CD4-positive, alpha-beta T cell treated with Interleukin-4 for 4 hours (primary cell): ENCODE data around the gene PDE4B.
"Not testable (repeated sequence)": the region's sequence is repeated elsewhere in the genome, so short reads cannot be mapped to it uniquely, and the experiment has no call there.

Experiments used
- DNase-seq: peaks from one replicate; pipeline ENCODE4 v3.0.0-alpha.2; 2020

PDE4B gene

GRCh38 chr1:66069976-66070876 lies 277.5 kb downstream of the PDE4B start:
- DNase-seq = no peak

- no peak for DNase-seq
Observed at GRCh38 chr1:66073388-66073787, 280.7 kb downstream of the PDE4B start.

GRCh38 chr1:66074147-66074546 lies 281.5 kb downstream of the PDE4B start:
- no peak for DNase-seq

GRCh38 chr1:66078412-66078811 lies 285.7 kb downstream of the PDE4B start:
- no peak for DNase-seq

DNA sequence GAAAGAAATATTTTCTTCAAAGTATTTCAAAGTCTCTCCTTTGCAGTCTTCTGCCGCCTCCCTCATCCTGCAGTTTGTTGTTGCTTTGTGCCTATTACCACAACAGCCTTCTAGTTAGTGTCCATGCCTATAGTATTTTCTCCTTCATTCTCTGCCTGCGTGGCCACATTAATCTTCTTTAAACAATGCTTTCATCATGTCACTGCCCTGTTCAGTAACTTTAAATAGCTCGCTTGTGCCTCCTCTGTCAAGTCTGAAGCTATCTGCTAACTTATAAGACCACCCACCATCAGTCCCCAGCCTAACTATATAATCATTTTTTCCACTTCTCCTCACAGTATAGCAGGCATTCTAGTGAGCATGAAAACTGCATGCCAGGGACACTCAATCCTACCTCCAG lies 290.3 kb downstream of the PDE4B start:
- no peak for DNase-seq

GRCh38 chr1:66084442-66084841 lies 291.7 kb downstream of the PDE4B start:
- no peak for DNase-seq

GRCh38 chr1:66085600-66085999 lies 292.9 kb downstream of the PDE4B start:
- DNase-seq = no peak

GRCh38 chr1:66088787-66089186 lies 296.1 kb downstream of the PDE4B start:
- DNase-seq = no peak

- DNase-seq = peak; percentile 14
Observed at GRCh38 chr1:66090859-66091457, 298.3 kb downstream of the PDE4B start.

DNA sequence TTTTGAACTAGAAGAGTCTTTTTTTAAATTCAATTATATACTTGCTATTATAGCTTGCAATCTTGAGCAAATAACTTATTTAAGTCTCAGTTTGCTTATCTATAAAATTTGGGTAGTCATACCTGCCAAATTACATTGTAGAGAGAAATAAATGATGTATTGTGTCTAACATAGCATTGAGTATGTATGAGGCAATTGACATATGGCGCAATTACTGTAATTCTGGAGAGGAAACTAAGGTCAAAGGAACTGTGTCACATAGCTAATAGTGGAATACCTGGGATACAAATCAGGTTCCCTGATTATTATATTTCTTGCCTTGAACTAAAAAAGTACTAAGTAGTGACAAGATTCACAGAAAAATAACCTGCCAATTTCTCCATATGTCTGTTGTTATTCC lies 302.5 kb downstream of the PDE4B start:
- DNase-seq = no peak

DNA sequence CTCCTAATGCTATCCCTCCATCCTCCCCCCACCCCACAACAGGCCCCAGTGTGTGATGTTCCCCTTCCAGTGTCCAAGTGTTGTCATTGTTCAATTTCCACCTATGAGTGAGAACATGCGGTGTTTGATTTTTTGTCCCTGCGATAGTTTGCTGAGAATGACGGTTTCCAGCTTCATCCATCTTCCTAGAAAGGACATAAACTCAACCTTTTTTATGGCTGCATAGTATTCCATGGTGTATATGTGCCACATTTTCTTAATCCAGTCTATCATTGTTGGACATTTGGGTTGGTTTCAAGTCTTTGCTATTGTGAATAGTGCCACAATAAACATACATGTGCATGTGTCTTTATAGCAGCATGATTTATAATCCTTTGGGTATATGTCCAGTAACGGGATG lies 308.3 kb downstream of the PDE4B start:
- DNase-seq = not testable (repeated sequence)

GRCh38 chr1:66104076-66104475 lies 311.4 kb downstream of the PDE4B start:
- not testable (repeated sequence) for DNase-seq

- no peak for DNase-seq
Observed at GRCh38 chr1:66108624-66109023, 315.9 kb downstream of the PDE4B start.

GRCh38 chr1:66112744-66113400 lies 320.2 kb downstream of the PDE4B start:
- DNase-seq = no peak

GRCh38 chr1:66119148-66119547 lies 326.5 kb downstream of the PDE4B start:
- DNase-seq = no peak

DNA sequence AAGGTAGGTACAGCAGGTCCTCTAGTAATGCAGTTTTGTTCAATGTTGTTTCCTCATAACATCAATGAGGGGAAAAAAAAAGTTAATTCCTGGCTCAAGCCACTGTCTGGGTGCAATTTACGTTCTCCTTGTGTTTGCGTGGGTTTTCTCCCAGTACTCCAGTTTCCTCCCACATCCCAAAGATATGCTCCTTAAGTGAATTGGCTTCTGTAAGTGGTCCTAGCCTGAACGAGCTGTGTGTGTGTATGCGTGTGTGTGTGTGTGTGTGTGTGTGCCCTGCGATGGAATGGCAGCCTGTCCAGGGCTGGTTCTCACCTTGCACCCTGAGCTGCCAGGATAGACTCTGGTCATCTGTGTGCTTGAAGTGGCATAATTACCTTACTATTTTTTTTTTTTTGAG lies 332.0 kb downstream of the PDE4B start:
- DNase-seq = no peak

DNA sequence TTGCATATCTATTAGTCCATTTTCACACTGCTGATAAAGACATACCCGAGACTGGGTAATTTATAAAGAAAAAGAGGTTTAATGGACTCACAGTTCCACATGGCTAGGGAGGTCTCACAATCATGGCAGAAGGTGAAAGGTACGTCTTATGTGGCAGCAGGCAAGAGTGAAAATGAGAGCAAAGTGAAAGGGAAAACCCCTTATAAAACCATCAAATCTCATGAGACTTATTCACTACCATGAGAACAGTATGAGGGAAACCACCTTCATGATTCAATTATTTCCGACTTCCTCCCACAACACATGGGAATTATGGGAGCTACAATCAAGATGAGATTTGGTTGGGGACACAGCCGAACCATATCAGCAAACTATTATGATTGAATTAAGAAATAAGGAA lies 335.9 kb downstream of the PDE4B start:
- not testable (repeated sequence) for DNase-seq

- DNase-seq = no peak
Observed at GRCh38 chr1:66132324-66132723, 339.6 kb downstream of the PDE4B start.

DNA sequence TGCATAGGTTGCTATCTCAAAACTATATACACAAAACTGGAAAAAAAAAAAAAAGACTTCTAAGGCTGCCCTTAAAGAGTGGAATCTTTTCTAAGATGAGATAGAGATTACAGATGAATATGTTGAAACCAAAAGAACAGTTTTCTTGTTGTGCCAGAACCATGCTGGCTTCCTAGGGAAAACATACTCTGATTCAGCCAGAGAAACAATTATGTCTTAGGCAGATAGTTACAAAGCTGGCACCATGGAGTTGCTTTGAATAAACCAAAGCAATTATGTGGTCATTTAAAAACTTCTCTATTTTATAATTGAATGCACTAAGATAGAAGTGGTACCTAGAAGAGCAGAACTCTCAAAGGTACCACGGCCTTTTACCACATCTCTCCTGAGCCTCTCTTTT lies 341.3 kb downstream of the PDE4B start:
- no peak for DNase-seq

GRCh38 chr1:66135161-66135560 lies 342.5 kb downstream of the PDE4B start:
- DNase-seq = no peak

- not testable (repeated sequence) for DNase-seq
Observed at GRCh38 chr1:66136423-66136822, 343.7 kb downstream of the PDE4B start.

GRCh38 chr1:66137235-66137634 lies 344.5 kb downstream of the PDE4B start:
- no peak for DNase-seq

DNA sequence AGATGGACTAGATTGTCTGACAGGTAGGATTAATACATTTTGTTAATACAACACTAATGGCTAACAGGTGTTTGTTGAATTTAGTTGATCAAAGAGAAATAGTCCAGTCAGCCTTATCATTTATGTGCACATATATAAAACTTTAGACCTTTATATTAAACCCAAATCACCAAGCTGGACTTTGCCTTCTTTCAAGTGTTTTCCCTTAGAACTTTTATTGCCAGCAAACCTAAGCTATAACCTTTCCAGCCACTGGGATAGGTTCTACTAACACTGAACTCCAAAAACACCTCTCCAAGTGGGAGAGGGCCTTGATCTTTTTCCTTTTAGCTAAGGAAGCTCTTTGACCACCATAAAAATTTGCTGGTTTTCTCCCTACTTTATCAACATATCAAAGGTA lies 345.9 kb downstream of the PDE4B start:
- DNase-seq = no peak

DNA sequence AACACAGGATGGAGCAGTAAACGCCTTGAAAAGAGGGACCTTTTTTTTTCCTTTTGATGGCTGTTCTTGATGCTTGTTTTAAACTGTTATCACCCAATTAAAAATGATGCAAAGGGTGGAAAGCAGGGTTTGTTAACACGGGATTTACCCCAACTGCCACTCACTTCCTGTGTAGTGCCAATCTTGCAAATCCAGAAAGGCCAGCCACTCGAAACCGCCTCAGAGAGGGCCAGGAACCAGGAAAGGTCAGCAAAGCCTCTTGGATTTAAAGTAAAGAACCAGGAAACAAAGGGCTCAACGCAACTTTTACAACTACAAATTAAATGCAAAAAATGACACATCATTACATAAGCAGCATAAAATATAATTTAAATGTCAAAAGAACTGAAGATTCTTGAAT lies 347.4 kb downstream of the PDE4B start:
- no peak for DNase-seq
